CD14-positive monocyte (primary cell): Measurements from ENCODE around the gene PPP4R3B. TPM values are rescaled to one million over a fixed set of nuclear protein-coding genes. Genes with fewer than 3 reads are reported as not detected.

ENCODE experiments used
- DNase-seq, 3 donors: peaks; one replicate each; pipeline ENCODE4 v3.0.0-alpha.2; 2011 to 2022
- H2AFZ ChIP-seq: 2 replicates; pipeline ENCODE4 v1.6.0; 2012; ENCODE audit warnings: mild to moderate bottlenecking, low read depth, low read length, inconsistent platforms; ENCODE audit not compliant: insufficient read depth, poor library complexity, severe bottlenecking
- H3K27ac ChIP-seq, 2 donors: 1 replicate in 1 of 2; 2 replicates in 1 of 2; pipeline ENCODE4 v1.5.1; 2012 to 2013; ENCODE audit warnings: low read length in 2 of 2, control low read depth in 1 of 2, inconsistent platforms in 1 of 2, low read depth in 1 of 2, mild to moderate bottlenecking in 1 of 2
- H3K27me3 ChIP-seq, 2 donors: one replicate each; pipeline versions ENCODE4 v1.6.0 to v1.6.1; 2011 to 2013; ENCODE audit warnings: low read length in 2 of 2; ENCODE audit not compliant: control insufficient read depth in 2 of 2, insufficient read depth in 2 of 2
- H3K36me3 ChIP-seq, 2 donors: replicated peaks in 1 of 2; 1 replicate in 1 of 2; 2 replicates in 1 of 2; pipeline versions ENCODE4 v1.5.1 to v1.6.1; 2012 to 2013; ENCODE audit warnings: low read length in 2 of 2, control low read depth in 1 of 2, inconsistent platforms in 1 of 2, mild to moderate bottlenecking in 1 of 2; ENCODE audit not compliant: insufficient read depth in 2 of 2, control insufficient read depth in 1 of 2
- H3K4me1 ChIP-seq, 2 donors: 1 replicate in 1 of 2; 2 replicates in 1 of 2; pipeline versions ENCODE4 v1.5.1 to v1.6.1; 2012 to 2013; ENCODE audit warnings: low read length in 2 of 2, control low read depth in 1 of 2, inconsistent platforms in 1 of 2, mild to moderate bottlenecking in 1 of 2, moderate library complexity in 1 of 2; ENCODE audit not compliant: insufficient read depth in 2 of 2, control insufficient read depth in 1 of 2
- H3K4me2 ChIP-seq: replicated peaks from 2 replicates; pipeline ENCODE3; 2012; ENCODE audit warnings: low read length, moderate library complexity, mild to moderate bottlenecking; ENCODE audit not compliant: poor library complexity, severe bottlenecking; ENCODE audit errors: extremely low read depth
- H3K4me3 ChIP-seq, 3 experiments: fragments of 200-600 bp in 1 of 3; sonication (generic) in 1 of 3; replicated peaks in 1 of 3; 1 replicate in 2 of 3; 2 replicates in 1 of 3; pipeline ENCODE4 v1.5.1; 2011 to 2013; ENCODE audit warnings: low read length in 3 of 3, mild to moderate bottlenecking in 3 of 3, control low read depth in 2 of 3, low read depth in 2 of 3, inconsistent platforms in 1 of 3, moderate library complexity in 1 of 3
- H3K79me2 ChIP-seq: 2 replicates; pipeline ENCODE4 v1.6.0; 2012; ENCODE audit warnings: mild to moderate bottlenecking, control low read depth, inconsistent platforms, low read length, moderate library complexity; ENCODE audit not compliant: insufficient read depth
- H3K9ac ChIP-seq: 2 replicates; pipeline ENCODE4 v1.6.0; 2017; ENCODE audit warnings: low read length, mild to moderate bottlenecking; ENCODE audit not compliant: insufficient read depth, poor library complexity, severe bottlenecking
- H3K9me3 ChIP-seq, 2 donors: replicated peaks in 1 of 2; 1 replicate in 1 of 2; 2 replicates in 1 of 2; pipeline versions ENCODE4 v1.5.1 to v1.6.1; 2012 to 2013; ENCODE audit warnings: low read length in 2 of 2, control low read depth in 1 of 2; ENCODE audit not compliant: control insufficient read depth in 1 of 2, insufficient read depth in 1 of 2
- H4K20me1 ChIP-seq: 2 replicates; pipeline ENCODE4 v1.6.0; 2012; ENCODE audit warnings: mild to moderate bottlenecking, low read length, control low read depth, moderate library complexity; ENCODE audit not compliant: insufficient read depth
- H3K27ac Mint-ChIP-seq, 7 donors: one replicate each; pipeline ENCODE4 v1.8.0; 2020; ENCODE audit warnings: mild to moderate bottlenecking in 7 of 7, mixed read lengths in 7 of 7, moderate library complexity in 6 of 7, inconsistent platforms in 2 of 7
- H3K27me3 Mint-ChIP-seq, 3 donors: one replicate each; pipeline ENCODE4 v1.8.0; 2021 to 2022; ENCODE audit warnings: low read depth in 3 of 3, mild to moderate bottlenecking in 3 of 3, mixed read lengths in 3 of 3, moderate library complexity in 3 of 3, inconsistent platforms in 1 of 3
- H3K36me3 Mint-ChIP-seq, 2 donors: one replicate each; pipeline ENCODE4 v1.8.0; 2020; ENCODE audit warnings: mixed read lengths in 2 of 2, inconsistent platforms in 1 of 2, mild to moderate bottlenecking in 1 of 2
- H3K4me1 Mint-ChIP-seq: one replicate; pipeline ENCODE4 v1.8.0; 2020; ENCODE audit warnings: mild to moderate bottlenecking, mixed read lengths
- H3K4me3 Mint-ChIP-seq, 2 donors: one replicate each; pipeline ENCODE4 v1.8.0; 2020; ENCODE audit warnings: mild to moderate bottlenecking in 2 of 2, mixed read lengths in 2 of 2, moderate library complexity in 1 of 2
- H3K9me3 Mint-ChIP-seq, 7 donors: one replicate each; pipeline ENCODE4 v1.8.0; 2020 to 2022; ENCODE audit warnings: mixed read lengths in 7 of 7, mild to moderate bottlenecking in 6 of 7, moderate library complexity in 6 of 7, inconsistent platforms in 2 of 7
- WGBS: methylation state at CpG from one replicate; pipeline ENCODE4 v1.1.5; 2013; ENCODE audit warnings: missing lambda C conversion rate; ENCODE audit not compliant: insufficient coverage; 5-methylcytosine and 5-hydroxymethylcytosine counted together
- intact Hi-C, 2 donors: fragments of 100-400 bp; cut with micrococcal nuclease; formaldehyde crosslinking; loops; one replicate each; pipeline versions ENCODE4 v1.15.0 to v1.15.1; 2023
- polyA plus RNA-seq, 3 donors: library from polyadenylated mRNA; depleted of rRNA in 1 of 3; unstranded in 2 of 3; stranded (reverse) in 1 of 3; fragments of 300-500 nt in 2 of 3; fragments of >200 nt in 1 of 3; fragmentation: Illumina TruSeq in 2 of 3; gene quantifications; 1 replicate in 2 of 3; 2 replicates in 1 of 3; pipeline ENCODE4 v1.2.3, GENCODE V29; 2012 to 2021
- TF ChIP-seq, protein P1 (sequence below): fragments of 200-600 bp; IDR thresholded peaks from one replicate; pipeline ENCODE4 v1.8.0; 2022; ENCODE audit warnings: antibody characterized with exemption, mild to moderate bottlenecking

PPP4R3B gene
- polyA plus RNA-seq, 3 donors, result 13.3 to 41.1 (median 30.2) TPM

- no peak overlapping the region for H3K9ac ChIP-seq
- no peak for DNase-seq
- no peak overlapping the region for H2AFZ ChIP-seq
- no peak overlapping the region for H3K4me2 ChIP-seq
- peaks cover 11% of the 10 kb centered on the region for H3K79me2 ChIP-seq
- no peaks in the 10 kb centered on the region for H3K9me3 Mint-ChIP-seq
- no peaks in the 10 kb centered on the region for H3K27me3 ChIP-seq
- H3K4me1 ChIP-seq, result no peaks in the 10 kb centered on the region
- H3K27me3 Mint-ChIP-seq, result no peaks in the 10 kb centered on the region
- peaks cover 28% of the 10 kb centered on the region for H4K20me1 ChIP-seq
- no peak overlapping the region for H3K27ac Mint-ChIP-seq
- no peak overlapping the region for H3K4me3 ChIP-seq
- H3K4me1 Mint-ChIP-seq, result peaks cover 3% of the 10 kb centered on the region
- 100% methylated on average over 2 of the region's 2 CpGs for WGBS
- TF ChIP-seq, protein P1, sequence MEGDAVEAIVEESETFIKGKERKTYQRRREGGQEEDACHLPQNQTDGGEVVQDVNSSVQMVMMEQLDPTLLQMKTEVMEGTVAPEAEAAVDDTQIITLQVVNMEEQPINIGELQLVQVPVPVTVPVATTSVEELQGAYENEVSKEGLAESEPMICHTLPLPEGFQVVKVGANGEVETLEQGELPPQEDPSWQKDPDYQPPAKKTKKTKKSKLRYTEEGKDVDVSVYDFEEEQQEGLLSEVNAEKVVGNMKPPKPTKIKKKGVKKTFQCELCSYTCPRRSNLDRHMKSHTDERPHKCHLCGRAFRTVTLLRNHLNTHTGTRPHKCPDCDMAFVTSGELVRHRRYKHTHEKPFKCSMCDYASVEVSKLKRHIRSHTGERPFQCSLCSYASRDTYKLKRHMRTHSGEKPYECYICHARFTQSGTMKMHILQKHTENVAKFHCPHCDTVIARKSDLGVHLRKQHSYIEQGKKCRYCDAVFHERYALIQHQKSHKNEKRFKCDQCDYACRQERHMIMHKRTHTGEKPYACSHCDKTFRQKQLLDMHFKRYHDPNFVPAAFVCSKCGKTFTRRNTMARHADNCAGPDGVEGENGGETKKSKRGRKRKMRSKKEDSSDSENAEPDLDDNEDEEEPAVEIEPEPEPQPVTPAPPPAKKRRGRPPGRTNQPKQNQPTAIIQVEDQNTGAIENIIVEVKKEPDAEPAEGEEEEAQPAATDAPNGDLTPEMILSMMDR, result no peak
- H3K36me3 ChIP-seq, result peaks cover 15 to 26% of the 10 kb centered on the region in 2 donors
- peaks cover 22 to 24% of the 10 kb centered on the region in 2 donors for H3K36me3 Mint-ChIP-seq
- H3K9me3 ChIP-seq, result no peaks in the 10 kb centered on the region
- no peak overlapping the region for H3K4me3 Mint-ChIP-seq
- no peak overlapping the region for H3K27ac ChIP-seq
- intact Hi-C loops, result loop anchor here in 1 of 2 donors (10.0 kb wide), 1 partner anchor 1514 kb away; the partner anchor contains the start of gene ACYP2
Observed at GRCh38 chr2:55628931-55629330, 11.5 kb upstream of the PPP4R3B start.

DNA sequence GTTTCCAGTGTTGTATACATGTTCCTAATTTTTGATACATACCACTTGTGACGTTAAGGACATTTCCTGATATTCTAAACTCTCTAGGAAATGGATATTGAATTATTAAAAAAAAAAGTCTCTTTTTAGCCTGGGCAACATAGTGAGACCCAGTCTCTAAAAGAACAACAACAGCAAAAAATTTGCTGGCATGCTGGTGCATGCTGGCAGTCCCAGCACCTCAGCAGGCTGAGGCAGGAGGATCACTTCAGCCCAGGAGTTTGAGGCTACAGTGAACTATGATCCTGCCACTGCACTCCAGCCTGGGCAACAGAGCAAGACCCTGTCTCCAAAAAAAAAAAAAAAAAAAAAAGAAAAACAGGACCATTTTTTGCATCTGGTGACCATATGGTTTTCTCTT is 10.5 kb upstream of the PPP4R3B start:
- no peak overlapping the region for H3K27ac Mint-ChIP-seq
- H3K27me3 Mint-ChIP-seq, result no peaks in the 10 kb centered on the region
- H3K4me1 Mint-ChIP-seq, result peaks cover 8% of the 10 kb centered on the region
- H3K36me3 ChIP-seq, result peaks cover 14 to 26% of the 10 kb centered on the region in 2 donors
- TF ChIP-seq, protein P1, result no peak
- no peak overlapping the region for H2AFZ ChIP-seq
- H3K4me2 ChIP-seq, result no peak overlapping the region
- DNase-seq, result no peak
- H3K9me3 ChIP-seq, result no peaks in the 10 kb centered on the region
- no peaks in the 10 kb centered on the region for H3K27me3 ChIP-seq
- no peaks in the 10 kb centered on the region for H3K4me1 ChIP-seq
- H3K27ac ChIP-seq, result no peak overlapping the region
- peaks cover 39% of the 10 kb centered on the region for H4K20me1 ChIP-seq
- no peaks in the 10 kb centered on the region for H3K9me3 Mint-ChIP-seq
- no peak overlapping the region for H3K9ac ChIP-seq
- WGBS, result no CpG with 5 or more reads among the region's 1 CpG
- H3K36me3 Mint-ChIP-seq, result peaks cover 17 to 21% of the 10 kb centered on the region in 2 donors
- no peak overlapping the region for H3K4me3 ChIP-seq
- intact Hi-C loops, result loop anchor here in 1 of 2 donors (10.0 kb wide), 1 partner anchor 1513 kb away; the partner anchor contains the start of gene ACYP2
- peaks cover 21% of the 10 kb centered on the region for H3K79me2 ChIP-seq
- no peak overlapping the region for H3K4me3 Mint-ChIP-seq
